PC-3 (cell line): Measurements from ENCODE around the gene SLC2A4. TPM values are rescaled to one million over a fixed set of nuclear protein-coding genes. Genes with fewer than 3 reads are reported as not detected.

ENCODE experiments used
- ATAC-seq: fragments of 200-7000 bp; cut with Tn5 transposase; 2 replicates; pipeline ENCODE4 v1.9.1; 2020; ENCODE audit warnings: mild to moderate bottlenecking, moderate library complexity
- BruUV-seq: library from RNA; stranded (reverse); fragments of 400-500 nt; replicated peaks from 2 replicates; lab custom pipeline; 2021; lab: Mats Ljungman, UMichigan
- CTCF ChIA-PET: fragments of 300-600 bp; sonication (Branson Sonifier 250); formaldehyde crosslinking; loops from one replicate; lab custom pipeline; 2022; ENCODE audit warnings: antibody characterized with exemption; lab: Charles Lee
- POLR2A ChIA-PET: fragments of 300-600 bp; sonication (Branson Sonifier 250); formaldehyde crosslinking; loops from one replicate; lab custom pipeline; 2022; ENCODE audit warnings: antibody characterized with exemption; ENCODE audit not compliant: unreplicated experiment; lab: Charles Lee
- DNase-seq: peaks from one replicate; pipeline ENCODE4 v3.0.0-alpha.2; 2015
- H2AFZ ChIP-seq: fragments of 300-600 bp; sonication (generic); 2 replicates; pipeline ENCODE4 v1.6.0; 2016; ENCODE audit warnings: antibody characterized with exemption, low read length
- H3F3A ChIP-seq: fragments of 300-600 bp; sonication (generic); one replicate; pipeline ENCODE4 v1.6.0; 2017; ENCODE audit warnings: antibody characterized with exemption, low read length, control low read depth, mild to moderate bottlenecking; ENCODE audit not compliant: unreplicated experiment
- H3K27ac ChIP-seq: fragments of 300-600 bp; sonication (generic); 2 replicates; pipeline ENCODE4 v1.5.1; 2016; ENCODE audit warnings: mild to moderate bottlenecking, low read length
- H3K27me3 ChIP-seq: fragments of 300-600 bp; sonication (generic); 2 replicates; pipeline ENCODE4 v1.6.1; 2016; ENCODE audit warnings: low read length, mixed read lengths
- H3K36me3 ChIP-seq: fragments of 300-600 bp; sonication (generic); 2 replicates; pipeline ENCODE4 v1.6.1; 2016; ENCODE audit warnings: low read depth, mixed run types, low read length, mixed read lengths
- H3K4me1 ChIP-seq: fragments of 300-600 bp; sonication (generic); 2 replicates; pipeline ENCODE4 v1.5.1; 2016; ENCODE audit warnings: low read length; ENCODE audit not compliant: insufficient read depth
- H3K4me2 ChIP-seq: fragments of 300-600 bp; sonication (generic); 2 replicates; pipeline ENCODE4 v1.6.0; 2016; ENCODE audit warnings: low read length
- H3K4me3 ChIP-seq: fragments of 300-600 bp; sonication (generic); 2 replicates; pipeline ENCODE4 v1.5.1; 2016; ENCODE audit warnings: mild to moderate bottlenecking, low read length, mixed read lengths
- H3K79me2 ChIP-seq: fragments of 300-600 bp; sonication (generic); 2 replicates; pipeline ENCODE4 v1.6.1; 2017; ENCODE audit warnings: low read length, mixed read lengths
- H3K9ac ChIP-seq: fragments of 300-600 bp; sonication (generic); 2 replicates; pipeline ENCODE4 v1.6.0; 2016; ENCODE audit warnings: mild to moderate bottlenecking, low read length
- H3K9me2 ChIP-seq: fragments of 300-600 bp; sonication (generic); replicated peaks from 2 replicates; pipeline ENCODE4 v1.6.1; 2016; ENCODE audit warnings: mixed run types, low read length, mixed read lengths
- H3K9me3 ChIP-seq: fragments of 300-600 bp; sonication (generic); 2 replicates; pipeline ENCODE4 v1.6.1; 2016; ENCODE audit warnings: low read length, mixed read lengths
- H4K20me1 ChIP-seq: fragments of 300-600 bp; sonication (generic); 2 replicates; pipeline ENCODE4 v1.6.1; 2016; ENCODE audit warnings: low read length, mixed read lengths
- CTCF ChIP-seq: fragments of 300-600 bp; sonication (generic); conservative IDR thresholded peaks from 2 replicates; pipeline ENCODE4 v1.5.1; 2017; ENCODE audit warnings: antibody characterized with exemption, low read depth, mild to moderate bottlenecking, low read length
- EZH2 ChIP-seq: fragments of 300-600 bp; sonication (generic); IDR thresholded peaks from one replicate; pipeline ENCODE4 v1.6.1; 2017; ENCODE audit warnings: antibody characterized with exemption, mild to moderate bottlenecking, low read length; ENCODE audit not compliant: unreplicated experiment
- EZH2phosphoT487 ChIP-seq: fragments of 300-600 bp; sonication (generic); IDR thresholded peaks from 2 replicates; pipeline ENCODE4 v1.6.1; 2018; ENCODE audit warnings: mild to moderate bottlenecking, antibody characterized with exemption, low read length, borderline replicate concordance
- intact Hi-C: fragments of 100-400 bp; cut with micrococcal nuclease; formaldehyde crosslinking; loops from 2 replicates; pipeline ENCODE4 v1.9.0; 2023
- total RNA-seq: library from RNA; depleted of rRNA; stranded (reverse); fragments of >200 nt; gene quantifications from 2 replicates; pipeline ENCODE4 v1.2.3, GENCODE V29; 2014

Gene SLC2A4
- total RNA-seq, 1 experiment from 2014 or later: 0.29 TPM

GRCh38 chr17:7237266-7237760, 44.2 kb upstream of the SLC2A4 start:
- no peaks in the 10 kb centered on the region for H3K9me2 ChIP-seq
- H3F3A ChIP-seq: peaks cover 8% of the 10 kb centered on the region
- H3K27me3 ChIP-seq: no peaks in the 10 kb centered on the region
- no peak for ATAC-seq
- H3K27ac ChIP-seq: peak overlapping the region; percentile 69
- H3K9me3 ChIP-seq: no peaks in the 10 kb centered on the region
- CTCF ChIA-PET: no interaction called here
- DNase-seq: no peak
- H3K9ac ChIP-seq: peak overlapping the region; percentile 89
- POLR2A ChIA-PET: no interaction called here
- peak overlapping the region; percentile 81 for H3K4me2 ChIP-seq
- peaks cover 13% of the 10 kb centered on the region; the same call in 1 of the 2 replicates for H3K36me3 ChIP-seq
- peak overlapping the region; percentile 96 for H3K4me3 ChIP-seq
- no TSS peak for BruUV-seq
- intact Hi-C loops: no loop called here
- peaks cover 73% of the 10 kb centered on the region for H3K79me2 ChIP-seq
- TF ChIP-seq EZH2 (no peak), EZH2phosphoT487 (no peak), CTCF (no peak)
- H4K20me1 ChIP-seq: peaks cover 3% of the 10 kb centered on the region; the same call in 1 of the 2 replicates
- H3K4me1 ChIP-seq: peaks cover 44% of the 10 kb centered on the region
- 0 out of 2 replicates have a peak overlapping the region, but pooled peaks have one; percentile 59 for H2AFZ ChIP-seq

- CTCF ChIA-PET: no interaction called here
- H3K4me2 ChIP-seq: peak overlapping the region; percentile 81
Measured at GRCh38 chr17:7237761-7238419, 43.6 kb upstream of the SLC2A4 start.

More at GRCh38 chr17:7237761-7238419, 43.6 kb upstream of the SLC2A4 start:
- Histone ChIP-seq H3K9me2 (no peaks in the 10 kb centered on the region), H3K9ac (peak overlapping the region; percentile 89), H3K9me3 (no peaks in the 10 kb centered on the region), H2AFZ (peak overlapping the region; percentile 59; the same call in 1 of the 2 replicates), H3K36me3 (peaks cover 13% of the 10 kb centered on the region; the same call in 1 of the 2 replicates), H4K20me1 (no peaks in the 10 kb centered on the region), H3K4me3 (peak overlapping the region; percentile 96), H3K79me2 (peaks cover 67% of the 10 kb centered on the region), H3F3A (peaks cover 8% of the 10 kb centered on the region), H3K27ac (peak overlapping the region; percentile 69), H3K4me1 (peaks cover 40% of the 10 kb centered on the region), H3K27me3 (no peaks in the 10 kb centered on the region)
- DNase-seq: peak; percentile 42
- TF ChIP-seq CTCF (no peak), EZH2phosphoT487 (no peak), EZH2 (no peak)
- BruUV-seq: no TSS peak
- ATAC-seq: no peak; the same call in 1 of the 2 replicates
- intact Hi-C loops: no loop called here
- POLR2A ChIA-PET: no interaction called here
